RCC 7860 (cell line): ENCODE data around the gene ADGRA1.

Source experiments
- DNase-seq: peaks from one replicate; pipeline ENCODE4 v3.0.0-alpha.2; 2015; ENCODE audit warnings: low spot score
- FAIRE-seq: peaks from 2 replicates; lab custom pipeline; 2012; peaks lifted over from hg19 to GRCh38; lab: Jason Lieb, UNC

The ADGRA1 gene

GRCh38 chr10:133075346-133076137 lies 12.2 kb upstream of the ADGRA1 start:
- DNase-seq (no peak), FAIRE-seq (no peak)

- FAIRE-seq (no peak), DNase-seq (no peak)
Observed at GRCh38 chr10:133076274-133077038, 11.3 kb upstream of the ADGRA1 start.

- no peak for FAIRE-seq
Observed at GRCh38 chr10:133079836-133080682, 7.7 kb upstream of the ADGRA1 start.

GRCh38 chr10:133080683-133081040 lies 7.1 kb upstream of the ADGRA1 start:
- FAIRE-seq: no peak

More at GRCh38 chr10:133079836-133080682, 7.7 kb upstream of the ADGRA1 start:
- no peak for DNase-seq

GRCh38 chr10:133081636-133082035 lies 6.1 kb upstream of the ADGRA1 start:
- FAIRE-seq: no peak

More at GRCh38 chr10:133080683-133081040, 7.1 kb upstream of the ADGRA1 start:
- DNase-seq: no peak

GRCh38 chr10:133082685-133083421 lies 4.9 kb upstream of the ADGRA1 start:
- DNase-seq (no peak), FAIRE-seq (no peak)

More at GRCh38 chr10:133081636-133082035, 6.1 kb upstream of the ADGRA1 start:
- DNase-seq: no peak

GRCh38 chr10:133083422-133084100 lies 4.2 kb upstream of the ADGRA1 start:
- DNase-seq: no peak
- no peak for FAIRE-seq

GRCh38 chr10:133084491-133084890 lies 3.2 kb upstream of the ADGRA1 start:
- DNase-seq: no peak
- FAIRE-seq: no peak

- DNase-seq (no peak), FAIRE-seq (no peak)
Observed at GRCh38 chr10:133085251-133086125, 2.2 kb upstream of the ADGRA1 start.

- no peak for FAIRE-seq
- DNase-seq: no peak
Observed at GRCh38 chr10:133086247-133086646, 1.5 kb upstream of the ADGRA1 start.

GRCh38 chr10:133087045-133087678 lies 562 bp upstream of the ADGRA1 start:
- DNase-seq: no peak
- no peak for FAIRE-seq

- DNase-seq (no peak), FAIRE-seq (no peak)
Observed at GRCh38 chr10:133088179-133088955, 643 bp downstream of the ADGRA1 start.

GRCh38 chr10:133088956-133089800 lies 1.5 kb downstream of the ADGRA1 start:
- FAIRE-seq: no peak
- no peak for DNase-seq

GRCh38 chr10:133090101-133090500 lies 2.4 kb downstream of the ADGRA1 start:
- DNase-seq (no peak), FAIRE-seq (no peak)

- DNase-seq (no peak), FAIRE-seq (no peak)
Observed at GRCh38 chr10:133090654-133091053, 2.9 kb downstream of the ADGRA1 start.

GRCh38 chr10:133091316-133091715 lies 3.6 kb downstream of the ADGRA1 start:
- DNase-seq (no peak), FAIRE-seq (no peak)

GRCh38 chr10:133093291-133093690 lies 5.6 kb downstream of the ADGRA1 start:
- no peak for DNase-seq
- no peak for FAIRE-seq
